ENCODE data around the gene IFNA8.

GRCh38 chr9:21443849-21444625 lies 35.1 kb downstream of the IFNA8 start:
- TF ChIP-seq CTCF (IDR thresholded peaks at IDR 0.05) (no peak), POLR2A (IDR thresholded peaks at IDR 0.05) (no peak), POLR2AphosphoS5 (IDR thresholded peaks at IDR 0.05) (no peak)
